HG03135 (cell line): ENCODE results near the gene POLR2J.
"Not testable (repeated sequence)": the region's sequence is repeated elsewhere in the genome, so short reads cannot be mapped to it uniquely, and the experiment has no call there.

Source experiments
- ATAC-seq: cut with Tn5 transposase; IDR thresholded peaks from one replicate; pipeline ENCODE4 v1.9.1; 2021; ENCODE audit warnings: mild to moderate bottlenecking, moderate library complexity; ENCODE audit not compliant: unreplicated experiment

Gene POLR2J

DNA sequence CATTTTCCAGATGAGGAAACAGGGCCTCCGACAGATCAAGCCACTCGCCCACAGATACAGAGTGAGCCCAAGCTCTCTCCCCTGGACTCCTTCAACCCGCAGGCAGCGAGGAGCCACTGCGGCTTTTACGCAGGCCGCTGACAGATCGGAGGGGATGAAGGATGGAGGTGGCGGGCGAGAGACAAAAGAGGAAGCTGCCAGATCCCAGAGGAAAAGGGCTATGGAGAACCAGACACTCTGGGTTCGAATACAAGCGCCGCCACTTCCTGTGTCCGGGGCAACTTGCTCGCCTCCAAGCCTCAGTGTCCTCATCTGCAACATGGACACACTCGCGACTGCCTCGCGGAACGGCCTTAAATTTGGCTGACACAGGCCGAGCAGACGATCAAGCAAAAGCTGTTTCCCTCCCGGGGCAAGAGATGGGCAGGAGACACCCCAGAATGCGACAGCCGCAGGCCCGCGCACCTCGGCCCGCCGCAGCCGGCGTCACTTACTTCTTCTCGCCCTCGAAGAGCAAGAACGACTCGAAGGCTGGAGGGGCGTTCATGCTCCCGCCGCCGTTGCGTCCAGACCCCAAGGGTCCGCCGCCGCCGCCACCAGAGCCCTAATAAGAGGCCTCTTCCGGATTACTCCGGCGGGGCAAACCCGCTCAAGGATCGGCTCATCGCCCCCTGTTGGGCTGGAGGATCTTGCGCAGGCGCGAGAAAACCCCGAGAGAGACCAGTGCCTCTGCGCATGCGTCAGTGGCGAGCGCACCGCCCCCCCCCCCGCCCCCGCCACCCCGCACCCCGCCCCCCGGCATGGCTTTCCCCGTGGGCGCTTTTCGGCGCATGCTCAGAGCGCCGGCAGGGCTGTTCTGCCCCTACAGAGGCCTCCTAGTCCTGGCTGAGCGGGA, at the start of gene POLR2J:
Gene POLR2J (minus strand): TSS at position 609 of the 895 bp plus-strand sequence. CDS start 62 bp downstream, at position 547.
- peak; percentile 81 for ATAC-seq

DNA sequence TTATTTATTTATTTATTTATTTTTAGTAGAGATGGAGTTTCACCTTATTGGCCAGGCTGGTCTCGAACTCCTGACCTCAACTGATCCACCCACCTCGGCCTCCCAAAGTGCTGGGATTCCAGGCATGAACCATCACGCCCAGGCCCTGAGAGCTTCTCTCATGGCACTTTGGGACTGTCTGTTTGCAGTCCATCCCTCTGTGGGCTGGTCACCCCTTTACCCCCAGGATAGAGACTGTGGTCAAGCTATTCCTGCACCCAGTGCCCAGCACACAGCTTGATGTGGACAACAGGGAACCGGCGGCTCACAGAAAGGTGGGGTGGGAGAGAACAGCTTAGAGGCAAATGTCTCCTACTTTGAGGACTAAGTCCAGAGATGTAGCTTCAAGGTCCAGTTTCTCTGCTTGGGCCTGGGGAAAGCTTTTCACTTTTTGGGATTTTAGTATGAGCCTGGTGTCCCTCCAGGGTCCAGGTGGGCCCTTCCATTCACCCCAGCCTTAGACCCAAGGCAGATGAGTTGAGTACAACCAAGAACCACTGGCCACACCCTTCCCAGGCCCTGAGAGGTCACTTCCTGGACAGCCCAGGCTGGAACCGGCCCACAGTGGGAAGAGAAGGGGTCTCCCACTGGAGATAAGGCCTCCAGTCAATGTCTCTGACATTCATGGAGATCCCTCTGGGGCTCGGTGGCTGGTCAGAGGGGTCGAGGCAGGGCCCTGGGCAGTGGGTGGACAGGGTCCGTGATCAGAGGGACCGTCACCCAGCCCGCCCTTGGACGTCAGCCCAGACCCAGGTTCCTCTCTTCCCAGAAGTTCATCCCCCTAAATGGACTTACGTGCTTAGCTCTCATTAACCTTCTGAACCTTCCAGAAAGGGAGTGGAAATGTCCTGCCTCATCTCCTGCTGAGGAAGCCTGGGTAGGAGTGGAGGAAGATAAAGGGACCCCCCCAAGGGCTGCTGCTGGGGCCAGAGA, 49.4 kb upstream of the POLR2J start:
- ATAC-seq: not testable (repeated sequence)

DNA sequence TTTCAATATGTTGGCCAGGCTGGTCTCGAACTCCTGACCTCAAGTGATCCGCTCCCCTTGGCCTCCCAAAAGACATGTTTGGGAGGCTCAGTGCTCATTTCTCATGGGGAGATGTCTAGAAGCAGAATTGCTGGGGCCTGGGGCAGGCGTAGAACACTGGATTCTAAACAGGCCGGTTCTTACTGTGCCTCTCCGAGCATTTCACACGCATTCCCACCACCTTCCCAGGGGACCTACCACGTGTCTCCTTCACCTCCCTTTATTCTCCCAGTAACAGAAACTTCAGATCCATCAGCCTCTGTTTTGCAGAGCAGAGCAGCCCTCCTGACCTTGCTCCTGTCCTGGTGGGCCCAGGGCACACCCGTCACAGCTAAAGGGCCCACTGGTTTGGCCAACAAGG, 48.5 kb upstream of the POLR2J start:
- ATAC-seq: not testable (repeated sequence)

DNA sequence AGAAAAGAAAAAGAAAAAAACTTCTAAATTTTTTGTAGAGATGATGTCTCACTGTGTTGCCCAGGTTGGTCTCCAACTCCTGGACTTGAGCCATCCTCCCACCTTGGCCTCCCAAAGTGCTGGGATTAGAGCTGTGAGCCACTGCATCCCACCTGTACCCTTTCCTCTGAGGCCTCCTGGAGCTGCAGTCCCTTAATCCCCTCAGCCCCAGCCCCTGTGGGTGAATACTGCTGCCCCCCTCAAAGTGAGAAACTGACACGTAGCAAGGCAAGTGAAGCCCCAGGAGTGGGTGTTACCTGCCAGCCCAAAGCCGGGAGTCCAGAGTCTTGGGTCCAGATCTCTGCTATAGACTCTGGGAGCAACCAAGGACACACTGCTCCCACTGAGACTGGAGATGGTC, 46.1 kb upstream of the POLR2J start:
- not testable (repeated sequence) for ATAC-seq

DNA sequence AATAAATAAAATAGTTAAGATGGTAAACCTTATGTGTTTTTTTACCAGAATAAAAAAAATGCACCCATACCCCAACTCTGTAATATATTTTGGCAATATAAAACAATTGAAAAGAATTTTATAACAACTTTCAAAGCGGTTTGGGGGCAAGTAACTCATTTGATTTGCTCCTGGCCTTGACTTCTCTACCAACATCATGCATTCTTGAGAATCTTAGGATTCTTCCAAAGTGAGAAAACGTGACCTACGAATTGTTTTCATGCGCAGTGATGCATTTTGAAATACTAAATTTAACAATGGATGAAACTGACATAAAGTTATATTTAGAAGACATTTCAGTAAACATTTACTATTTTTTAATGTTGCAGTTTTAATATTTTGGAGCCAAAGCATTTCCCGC, 42.1 kb upstream of the POLR2J start:
- ATAC-seq: not testable (repeated sequence)

DNA sequence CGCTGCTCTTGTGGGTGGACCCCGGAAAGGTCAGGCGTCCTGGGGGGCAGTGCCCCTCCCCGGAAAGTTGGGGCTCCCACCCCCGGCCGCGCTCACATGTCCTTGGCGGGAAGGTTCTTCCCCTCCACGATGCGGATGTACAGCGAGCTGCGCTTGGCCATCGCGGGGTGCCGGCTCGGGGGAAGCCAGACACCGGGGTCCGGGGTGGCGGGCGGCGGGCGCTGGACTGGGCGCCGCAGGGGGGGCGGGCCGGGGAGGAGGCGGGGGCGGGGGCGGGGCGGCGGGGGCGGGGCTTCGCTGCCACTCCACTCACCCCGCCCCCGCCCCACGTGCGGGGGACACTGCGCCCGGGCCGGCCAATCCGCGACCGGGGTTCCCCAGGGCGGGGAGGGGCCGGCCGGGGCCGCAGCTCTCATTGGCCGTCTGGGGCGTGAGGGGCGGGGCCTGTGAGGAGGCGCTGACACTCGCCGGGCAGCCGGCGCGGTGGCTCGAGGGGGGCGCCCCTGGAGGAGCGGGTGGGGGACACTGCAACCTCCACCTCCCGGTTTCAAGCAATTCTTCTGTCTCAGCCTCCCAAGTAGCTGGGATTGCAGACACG, 38.9 kb upstream of the POLR2J start, which contains the start of gene RASA4B:
Gene RASA4B (minus strand): TSS at position 228 of the 598 bp plus-strand sequence. CDS start 67 bp downstream, at position 161.
- peak; percentile 74 for ATAC-seq

DNA sequence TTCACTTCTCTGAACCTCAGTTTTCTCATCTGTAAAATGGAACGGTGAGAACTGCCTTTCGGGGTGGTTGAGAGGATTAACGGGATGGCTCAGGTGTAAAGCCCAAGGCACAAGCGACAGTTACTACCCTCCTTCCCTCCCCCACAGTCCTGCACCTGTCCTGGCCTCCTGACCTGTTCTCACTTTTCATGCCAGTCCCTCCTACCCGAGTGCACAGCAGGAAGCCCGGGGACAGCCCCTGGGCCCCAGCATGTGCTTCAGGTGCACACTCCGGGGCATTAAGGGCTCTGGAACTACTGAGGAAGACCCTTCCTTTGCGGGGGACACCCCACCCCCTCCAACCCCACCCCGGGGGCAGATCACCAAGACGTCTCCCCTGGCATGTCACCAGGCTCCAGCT, 38.2 kb upstream of the POLR2J start:
- not testable (repeated sequence) for ATAC-seq

DNA sequence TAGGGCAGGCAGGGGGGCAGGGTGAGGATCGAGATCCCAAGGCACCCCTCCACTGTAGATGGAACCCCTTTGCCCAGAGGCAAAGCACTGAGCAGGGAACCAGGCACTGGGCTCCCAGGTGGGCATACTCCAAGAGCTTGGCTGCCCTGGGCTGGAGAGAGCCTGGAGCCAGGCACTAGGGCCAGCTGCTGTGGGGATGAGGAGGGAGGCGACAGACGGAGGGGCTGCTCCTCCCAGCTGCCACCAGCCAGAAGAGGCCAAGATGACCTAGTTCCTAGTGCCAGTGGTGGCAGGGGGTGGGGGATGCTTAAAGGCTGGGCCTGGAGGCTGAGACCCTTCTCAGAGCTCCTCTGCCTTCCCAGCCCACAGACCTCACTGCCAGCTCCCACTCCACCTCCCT, 37.2 kb upstream of the POLR2J start:
- ATAC-seq: not testable (repeated sequence)

DNA sequence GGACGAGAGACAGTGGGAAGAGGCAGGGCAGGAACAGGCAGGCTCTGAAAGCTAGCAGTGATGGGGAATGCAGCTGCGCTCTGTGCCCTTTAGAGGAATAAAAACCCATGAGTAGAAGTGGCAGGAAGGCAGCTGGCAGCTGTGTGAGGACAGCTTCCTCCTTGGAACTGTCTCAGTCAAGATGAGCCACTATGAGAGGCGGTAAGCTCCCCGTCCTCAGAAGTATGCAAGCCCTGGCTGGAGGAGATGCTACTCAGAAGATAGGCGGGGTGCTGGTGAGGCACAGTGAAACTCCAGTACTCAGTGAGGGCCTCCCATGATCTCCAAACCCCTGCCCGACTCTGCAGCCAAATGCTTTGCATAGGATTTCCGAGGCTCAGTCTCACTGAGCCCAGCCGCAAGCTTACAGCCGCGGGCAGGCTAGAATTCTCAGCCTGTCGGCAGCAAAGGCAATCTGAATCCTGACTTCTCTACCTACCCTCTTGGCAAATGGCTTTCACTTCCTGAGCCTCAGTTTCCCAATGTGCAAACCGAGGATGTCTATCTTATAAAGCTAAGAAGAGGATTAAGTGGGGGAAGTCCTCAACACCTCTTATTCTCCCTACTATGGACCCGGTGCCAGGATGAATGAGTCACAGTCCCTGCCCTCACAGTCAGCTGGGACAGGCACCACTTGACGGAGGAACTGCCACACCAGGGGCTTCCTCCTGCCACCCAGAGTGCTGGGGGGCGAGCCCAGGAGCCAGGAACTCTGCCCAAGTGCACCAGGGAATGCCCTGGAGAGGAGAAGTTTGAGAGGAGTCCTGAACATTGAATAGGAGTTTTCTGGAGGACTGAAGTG, 36.4 kb upstream of the POLR2J start:
- ATAC-seq: peak; percentile 56

DNA sequence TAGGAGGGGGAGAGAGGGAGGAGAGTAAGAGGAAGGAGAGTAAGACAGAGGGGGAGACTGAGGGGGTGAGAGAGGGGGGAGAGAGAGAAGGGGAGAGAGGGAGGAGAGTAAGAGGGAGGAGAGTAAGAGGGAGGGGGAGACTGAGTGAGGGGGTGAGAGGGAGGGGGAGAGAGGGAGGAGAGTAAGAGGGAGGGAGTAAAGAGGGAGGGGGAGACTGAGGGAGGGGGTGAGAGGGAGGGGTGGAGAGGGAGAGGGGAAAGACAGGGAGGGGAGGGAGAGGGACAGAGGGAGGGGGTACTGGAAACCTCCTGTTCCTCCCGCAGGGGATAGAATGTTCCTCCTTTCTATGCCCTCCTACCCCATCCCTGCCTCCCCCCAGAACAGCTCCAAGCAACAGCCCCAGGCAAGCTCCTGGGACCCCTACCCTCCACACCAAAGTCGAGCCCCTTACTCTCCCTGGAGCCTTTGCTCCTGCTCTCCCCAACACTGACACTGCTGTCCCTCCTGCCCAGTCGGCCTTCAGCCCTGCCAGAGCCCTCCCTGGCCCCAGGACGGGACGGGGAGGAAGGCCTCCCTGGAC, 34.0 kb upstream of the POLR2J start:
- not testable (repeated sequence) for ATAC-seq

DNA sequence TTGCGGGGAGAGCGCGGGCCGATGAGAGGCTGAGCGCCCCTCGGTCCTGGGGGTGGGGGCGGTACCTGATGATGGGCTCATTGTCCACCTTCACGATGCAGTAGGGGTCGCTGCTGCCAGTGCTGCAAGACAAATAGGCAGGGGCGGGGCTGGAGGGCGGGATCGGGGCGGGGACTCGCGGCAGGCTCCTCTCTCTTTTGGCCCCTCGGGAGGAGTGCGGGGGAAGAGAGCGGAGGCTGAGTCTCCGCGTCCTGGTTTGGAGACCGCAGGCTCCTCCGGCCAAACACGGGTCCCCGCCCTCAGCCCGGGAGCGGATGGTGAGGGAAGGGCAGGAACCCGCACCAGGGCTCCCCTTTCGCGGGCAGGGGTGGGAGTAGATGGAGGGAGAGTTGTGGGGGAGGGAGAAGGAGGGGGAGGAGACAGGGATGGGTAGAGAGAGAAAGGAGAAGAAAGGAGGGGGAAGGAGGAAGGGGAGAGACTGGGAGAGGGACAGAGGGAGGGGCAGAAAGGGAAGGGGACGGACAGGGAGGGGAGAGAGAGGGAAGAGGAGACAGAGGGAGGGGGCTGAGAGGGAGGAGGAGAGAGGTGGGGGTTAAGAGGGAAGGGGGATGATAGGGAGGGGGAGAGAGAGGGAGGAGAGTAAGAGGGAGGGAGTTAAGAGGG, 33.3 kb upstream of the POLR2J start:
- peak; percentile 41 for ATAC-seq

DNA sequence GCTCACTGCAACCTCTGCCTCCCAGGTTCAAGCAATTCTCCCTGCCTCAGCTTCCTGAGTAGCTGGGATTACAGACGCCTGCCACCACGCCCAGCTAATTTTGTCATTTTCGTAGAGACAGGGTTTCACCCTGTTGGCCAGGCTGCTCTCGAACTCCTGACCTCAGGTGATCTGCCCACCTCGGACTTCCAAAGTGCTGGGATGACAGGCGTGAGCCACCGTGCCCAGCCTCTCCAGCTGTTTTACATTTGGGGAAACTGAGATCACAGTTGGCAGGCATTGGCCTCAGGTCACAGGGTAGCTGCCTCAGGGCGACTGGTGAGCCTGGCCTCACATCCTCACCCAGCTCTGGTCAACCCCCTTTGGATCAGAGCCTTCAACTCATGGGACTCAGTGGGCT, 31.9 kb upstream of the POLR2J start:
- not testable (repeated sequence) for ATAC-seq

DNA sequence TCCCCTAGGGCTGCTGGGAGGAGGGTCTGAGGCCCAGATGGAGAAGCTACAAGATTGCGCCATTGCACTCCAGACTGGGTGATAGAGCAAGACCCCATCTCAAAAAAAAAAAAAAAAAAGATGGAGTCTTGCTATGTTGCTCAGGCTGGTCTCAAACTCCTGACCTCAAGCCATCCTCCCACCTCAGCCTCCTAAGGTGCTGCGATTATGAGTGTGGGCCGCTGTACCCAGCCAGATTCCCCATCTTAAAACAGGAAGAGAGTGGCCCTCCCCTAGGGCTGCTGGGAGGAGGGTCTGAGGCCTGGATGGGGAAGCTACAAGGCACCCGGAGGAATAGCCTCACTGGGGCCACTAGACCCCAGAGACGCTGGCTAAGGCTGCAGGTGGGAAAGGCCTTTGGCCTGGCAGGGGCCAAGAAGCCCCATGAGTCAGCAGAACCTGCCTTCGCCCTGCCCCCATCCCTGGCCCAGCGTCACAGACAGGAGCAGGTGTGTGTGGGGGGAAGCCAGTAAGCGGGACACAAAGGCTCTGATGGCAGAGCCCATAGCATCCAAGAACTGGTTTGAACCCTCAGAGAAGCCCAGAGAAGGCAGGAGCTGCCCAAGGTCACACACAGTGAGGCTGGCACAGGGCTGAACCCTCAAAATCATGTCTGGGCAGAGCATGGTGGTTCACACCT, 28.8 kb upstream of the POLR2J start:
- not testable (repeated sequence) for ATAC-seq

DNA sequence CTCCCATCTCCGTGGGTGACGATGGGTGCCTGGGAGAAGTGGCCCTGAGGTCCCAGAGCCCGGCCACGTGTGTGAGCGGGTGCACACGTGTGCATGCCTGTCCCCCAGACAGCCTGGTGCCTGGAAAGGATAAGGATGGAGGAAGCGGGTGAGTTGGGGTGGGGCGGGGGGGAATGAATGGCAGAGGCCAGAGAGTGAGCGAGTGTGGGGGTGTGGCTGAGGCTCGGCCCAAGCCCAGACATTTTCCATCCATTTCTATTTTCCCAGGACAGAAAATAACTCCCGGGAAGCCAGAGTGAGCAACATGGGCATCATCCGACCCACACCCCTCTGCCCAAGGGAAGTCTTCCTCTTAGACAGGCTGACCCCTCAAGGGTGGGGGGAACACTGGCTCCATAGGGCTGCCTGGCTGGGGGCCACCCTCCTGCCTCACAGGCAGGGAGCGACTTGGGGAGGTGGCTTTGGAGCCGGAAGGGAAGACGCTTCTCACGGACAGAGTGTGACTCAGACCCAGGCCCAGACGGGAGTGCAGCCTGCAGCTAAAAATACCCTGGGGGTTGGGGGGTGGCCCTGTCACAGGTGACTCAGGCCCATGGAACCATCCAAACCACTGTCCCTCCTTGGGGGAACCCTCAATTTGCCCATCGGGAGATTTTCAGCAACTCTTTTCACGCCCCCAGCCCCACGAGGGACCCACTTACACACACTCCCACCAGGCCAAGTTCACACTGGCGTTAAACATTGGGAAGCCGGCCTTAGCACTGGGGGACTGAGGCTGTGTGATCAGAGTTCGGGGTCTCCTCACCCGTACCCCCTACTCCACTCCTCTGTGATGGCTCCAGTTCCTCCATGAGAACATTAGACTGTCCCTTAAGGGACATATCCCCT, 26.8 kb upstream of the POLR2J start:
- not testable (repeated sequence) for ATAC-seq

DNA sequence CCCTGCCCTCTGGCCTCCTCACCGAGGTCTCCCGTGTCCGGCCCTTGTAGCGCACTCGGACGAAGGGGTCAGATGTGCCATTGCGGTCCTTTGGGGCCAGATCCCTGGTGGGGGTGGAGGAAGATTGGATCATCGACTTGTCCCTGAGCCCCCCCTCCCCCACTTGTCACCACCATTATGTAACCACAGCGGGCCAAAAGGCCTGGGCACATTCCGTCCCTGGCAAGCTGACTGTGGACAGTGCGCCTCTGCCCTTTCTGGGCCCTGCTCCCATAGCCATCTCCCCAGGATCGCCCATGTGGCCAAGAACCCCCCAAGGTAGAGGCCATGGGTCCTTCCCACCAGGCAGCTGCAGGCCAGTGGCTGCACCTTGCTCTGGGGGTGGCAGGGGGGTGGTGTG, 24.4 kb upstream of the POLR2J start:
- ATAC-seq: not testable (repeated sequence)

DNA sequence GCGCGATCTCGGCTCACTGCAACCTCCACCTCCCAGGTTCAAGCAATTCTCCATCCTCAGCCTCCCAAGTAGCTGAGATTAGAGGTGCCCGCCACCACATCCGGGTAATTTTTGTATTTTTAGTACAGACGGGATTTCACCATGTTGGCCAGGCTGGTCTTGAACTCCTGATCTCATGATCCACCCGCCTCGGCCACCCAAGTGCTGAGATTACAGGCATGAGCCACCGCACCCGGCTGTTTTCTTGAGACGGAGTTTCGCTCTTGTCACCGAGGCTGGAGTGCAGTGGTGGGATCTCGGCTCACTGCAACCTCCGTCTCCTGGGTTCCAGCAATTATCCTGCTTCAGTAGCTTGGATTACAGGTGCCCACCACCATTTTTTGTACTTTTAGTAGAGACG, 19.6 kb upstream of the POLR2J start:
- not testable (repeated sequence) for ATAC-seq

DNA sequence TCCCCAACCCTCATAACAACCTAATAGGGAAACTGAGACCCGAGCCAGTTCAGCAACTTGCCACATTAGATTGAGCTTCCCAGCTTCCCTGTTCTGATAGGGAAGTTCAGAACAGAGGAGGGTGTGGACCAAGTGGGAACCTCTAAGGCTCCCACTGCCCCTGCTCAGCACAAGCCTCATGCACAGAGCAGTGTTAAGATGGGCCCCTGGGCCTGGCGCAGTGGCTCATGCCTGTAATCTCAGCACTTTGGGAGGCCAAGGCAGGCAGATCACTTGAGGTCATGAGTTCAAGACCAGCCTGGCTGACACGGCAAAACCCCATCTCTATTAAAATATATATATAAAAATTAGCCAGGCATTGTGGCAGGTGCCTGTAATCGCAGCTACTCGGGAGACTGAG, 18.6 kb upstream of the POLR2J start:
- not testable (repeated sequence) for ATAC-seq
